Activated naive CD4-positive, alpha-beta T cell treated with anti-CD3 and anti-CD28 coated beads, Interleukin-2, amount 50 U/mL, for 72 hours (primary cell): Measurements from ENCODE around the gene C19orf38. TPM values are rescaled to one million over a fixed set of nuclear protein-coding genes. Genes with fewer than 3 reads are reported as not detected.
A peak's percentile ranks its signal among the peaks of the same experiment; 100 is the strongest.
"Not testable (repeated sequence)": the region's sequence is repeated elsewhere in the genome, so short reads cannot be mapped to it uniquely, and the experiment has no call there.

Experiments
- ATAC-seq, 2 donors: fragments of 150-1000 bp; cut with Tn5 transposase; 2 replicates each; pipeline ENCODE4 v1.10.0; 2021; ENCODE audit warnings: mild to moderate bottlenecking in 2 of 2, moderate library complexity in 2 of 2
- DNase-seq, 2 donors: peaks; one replicate each; pipeline ENCODE4 v3.0.0; 2021 to 2022; ENCODE audit warnings: low spot score in 2 of 2
- H3K27ac Mint-ChIP-seq, 2 donors: one replicate each; pipeline ENCODE4 v1.8.0; 2022; ENCODE audit warnings: mild to moderate bottlenecking in 2 of 2, mixed read lengths in 2 of 2
- H3K36me3 Mint-ChIP-seq, 2 donors: one replicate each; pipeline ENCODE4 v1.8.0; 2022; ENCODE audit warnings: mixed read lengths in 2 of 2
- H3K9me3 Mint-ChIP-seq, 2 donors: one replicate each; pipeline ENCODE4 v1.8.0; 2022; ENCODE audit warnings: mixed read lengths in 2 of 2
- total RNA-seq, 2 donors: library from RNA; stranded (reverse); gene quantifications; one replicate each; pipeline ENCODE4 v1.2.3, GENCODE V29; 2022

Gene C19orf38
- total RNA-seq, 2 donors from 2014 or later = 3.5 to 6.4 TPM

GRCh38 chr19:10858204-10858828 is 10.1 kb downstream of the C19orf38 start:
- Mint-ChIP-seq H3K9me3 (no peaks in the 10 kb centered on the region), H3K27ac (peak overlapping the region in 1 of 2 donors; percentile 29), H3K36me3 (no peaks in the 10 kb centered on the region)
- peak in 1 of 2 donors; percentile 62 for ATAC-seq
- peak in 1 of 2 donors; percentile 59 for DNase-seq

GRCh38 chr19:10861103-10861651 is 13.0 kb downstream of the C19orf38 start:
- Mint-ChIP-seq H3K36me3 (no peaks in the 10 kb centered on the region), H3K27ac (no peak overlapping the region), H3K9me3 (no peaks in the 10 kb centered on the region)
- ATAC-seq (no peak), DNase-seq (peak in 1 of 2 donors; percentile 41)

- Mint-ChIP-seq H3K27ac (peak overlapping the region; percentile 19 to 48), H3K36me3 (no peaks in the 10 kb centered on the region), H3K9me3 (no peaks in the 10 kb centered on the region)
- DNase-seq (no peak), ATAC-seq (no peak)
These were observed 14.4 kb downstream of the C19orf38 start for GRCh38 chr19:10862561-10863106.

GRCh38 chr19:10863107-10863717 is 15.0 kb downstream of the C19orf38 start:
- ATAC-seq = peak in 1 of 2 donors; percentile 13
- no peaks in the 10 kb centered on the region for H3K36me3 Mint-ChIP-seq
- DNase-seq = no peak
- no peaks in the 10 kb centered on the region for H3K9me3 Mint-ChIP-seq
- H3K27ac Mint-ChIP-seq = peak overlapping the region; percentile 48 to 65

- ATAC-seq (peak; percentile 93 to 95), DNase-seq (peak; percentile 85 to 87)
- H3K9me3 Mint-ChIP-seq = no peaks in the 10 kb centered on the region
- no peaks in the 10 kb centered on the region for H3K36me3 Mint-ChIP-seq
- H3K27ac Mint-ChIP-seq = peak overlapping the region in 1 of 2 donors; percentile 48
These were observed 16.3 kb downstream of the C19orf38 start for GRCh38 chr19:10864538-10864899.

GRCh38 chr19:10866495-10866894 is 18.3 kb downstream of the C19orf38 start:
- Mint-ChIP-seq H3K9me3 (no peaks in the 10 kb centered on the region), H3K36me3 (no peaks in the 10 kb centered on the region), H3K27ac (no peak overlapping the region)
- ATAC-seq = no peak
- DNase-seq = no peak

- peak overlapping the region in 1 of 2 donors; percentile 50 for H3K27ac Mint-ChIP-seq
- DNase-seq = no peak
- no peaks in the 10 kb centered on the region for H3K9me3 Mint-ChIP-seq
- ATAC-seq = no peak
- no peaks in the 10 kb centered on the region for H3K36me3 Mint-ChIP-seq
These were observed 20.8 kb downstream of the C19orf38 start for GRCh38 chr19:10868872-10869547.

GRCh38 chr19:10869872-10870311 is 21.7 kb downstream of the C19orf38 start:
- H3K9me3 Mint-ChIP-seq, ATAC-seq, H3K36me3 Mint-ChIP-seq: not testable (repeated sequence)
- peak overlapping the region; percentile 82 to 84 for H3K27ac Mint-ChIP-seq
- peak in 1 of 2 donors; percentile 67 for DNase-seq

- no peaks in the 10 kb centered on the region for H3K9me3 Mint-ChIP-seq
- H3K36me3 Mint-ChIP-seq = no peaks in the 10 kb centered on the region
- ATAC-seq (no peak), DNase-seq (no peak)
- H3K27ac Mint-ChIP-seq = peak overlapping the region; percentile 82 to 84
These were observed 22.3 kb downstream of the C19orf38 start for GRCh38 chr19:10870501-10870954.

- peak; percentile 99 to 100 for DNase-seq
- no peaks in the 10 kb centered on the region for H3K9me3 Mint-ChIP-seq
- no peaks in the 10 kb centered on the region for H3K36me3 Mint-ChIP-seq
- ATAC-seq = peak; percentile 85 to 90
- peak within 1 kb of the TSS; percentile 82 to 84 for H3K27ac Mint-ChIP-seq
These were observed 22.9 kb downstream of the C19orf38 start, which contains the start of gene CARM1 for GRCh38 chr19:10870955-10871603. Gene CARM1 (plus strand): TSS chr19:10871553. CDS start chr19:10871703, 150 bp downstream.

- no peaks in the 10 kb centered on the region for H3K9me3 Mint-ChIP-seq
- H3K27ac Mint-ChIP-seq = peak overlapping the region; percentile 13 to 79
- peak; percentile 31 to 71 for DNase-seq
- peak in 1 of 2 donors; percentile 5 for ATAC-seq
- H3K36me3 Mint-ChIP-seq = no peaks in the 10 kb centered on the region
These were observed 23.7 kb downstream of the C19orf38 start for GRCh38 chr19:10871711-10872545.

GRCh38 chr19:10872546-10873107 is 24.4 kb downstream of the C19orf38 start:
- no peaks in the 10 kb centered on the region for H3K9me3 Mint-ChIP-seq
- H3K27ac Mint-ChIP-seq = peak overlapping the region; percentile 13 to 79
- H3K36me3 Mint-ChIP-seq = no peaks in the 10 kb centered on the region
- ATAC-seq (no peak), DNase-seq (no peak)

GRCh38 chr19:10874024-10874423 is 25.8 kb downstream of the C19orf38 start:
- ATAC-seq (no peak), DNase-seq (no peak)
- no peaks in the 10 kb centered on the region for H3K9me3 Mint-ChIP-seq
- H3K36me3 Mint-ChIP-seq = peaks cover 0 to 1% of the 10 kb centered on the region in 2 donors
- no peak overlapping the region for H3K27ac Mint-ChIP-seq

- H3K9me3 Mint-ChIP-seq = no peaks in the 10 kb centered on the region
- peaks cover 0 to 6% of the 10 kb centered on the region in 2 donors for H3K36me3 Mint-ChIP-seq
- peak in 1 of 2 donors; percentile 22 for DNase-seq
- ATAC-seq = peak; percentile 68 to 72
- H3K27ac Mint-ChIP-seq = peak overlapping the region in 1 of 2 donors; percentile 56
These were observed 28.4 kb downstream of the C19orf38 start for GRCh38 chr19:10876459-10877240.
